Stimulated activated CD8-positive, alpha-beta memory T cell treated with anti-CD3 and anti-CD28 coated beads, Interleukin-7, amount 100 ng/mL, for 1 hour (primary cell): ENCODE data around the gene LILRA2.
"Not testable (repeated sequence)": the region's sequence is repeated elsewhere in the genome, so short reads cannot be mapped to it uniquely, and the experiment has no call there.

ENCODE experiments used
- DNase-seq, 2 donors: peaks; one replicate each; pipeline ENCODE4 v3.0.0-alpha.2; 2020; ENCODE audit warnings: low read depth in 2 of 2

Gene LILRA2

GRCh38 chr19:54571715-54572615 is 1.6 kb upstream of the LILRA2 start:
- not testable (repeated sequence) for DNase-seq

GRCh38 chr19:54572696-54573311 is 786 bp upstream of the LILRA2 start:
- DNase-seq, result no peak

- no peak for DNase-seq
Observed at GRCh38 chr19:54574051-54574450, 461 bp downstream of the LILRA2 start.

GRCh38 chr19:54574527-54575056 is 1.0 kb downstream of the LILRA2 start:
- no peak for DNase-seq

- not testable (repeated sequence) for DNase-seq
Observed at GRCh38 chr19:54575205-54575604, 1.6 kb downstream of the LILRA2 start.

- no peak for DNase-seq
Observed at GRCh38 chr19:54576411-54576976, 2.9 kb downstream of the LILRA2 start.

GRCh38 chr19:54577334-54577733 is 3.7 kb downstream of the LILRA2 start:
- DNase-seq, result no peak

GRCh38 chr19:54578268-54578667 is 4.7 kb downstream of the LILRA2 start:
- DNase-seq, result not testable (repeated sequence)

- no peak for DNase-seq
Observed at GRCh38 chr19:54586397-54586796, 12.8 kb downstream of the LILRA2 start.

- DNase-seq, result no peak
Observed at GRCh38 chr19:54587026-54587425, 13.4 kb downstream of the LILRA2 start.

- DNase-seq, result not testable (repeated sequence)
Observed at GRCh38 chr19:54593445-54593844, 19.9 kb downstream of the LILRA2 start, which contains the start of gene LILRA1. Gene LILRA1 (plus strand): TSS chr19:54593632. CDS start chr19:54594245, 613 bp downstream.

- DNase-seq, result not testable (repeated sequence)
Observed at GRCh38 chr19:54593931-54594626, 20.5 kb downstream of the LILRA2 start.

GRCh38 chr19:54594737-54595136 is 21.1 kb downstream of the LILRA2 start:
- DNase-seq, result no peak

GRCh38 chr19:54595680-54596436 is 22.3 kb downstream of the LILRA2 start:
- DNase-seq, result not testable (repeated sequence)

- DNase-seq, result no peak
Observed at GRCh38 chr19:54600212-54600611, 26.6 kb downstream of the LILRA2 start.

- DNase-seq, result no peak
Observed at GRCh38 chr19:54606230-54606629, 32.6 kb downstream of the LILRA2 start.

GRCh38 chr19:54606891-54607784 is 33.5 kb downstream of the LILRA2 start:
- no peak for DNase-seq

GRCh38 chr19:54607785-54608150 is 34.2 kb downstream of the LILRA2 start:
- DNase-seq, result no peak

GRCh38 chr19:54608205-54608604 is 34.6 kb downstream of the LILRA2 start:
- no peak for DNase-seq

GRCh38 chr19:54608792-54609191 is 35.2 kb downstream of the LILRA2 start:
- no peak for DNase-seq
